GM21786 (cell line): ENCODE measurements around the gene ASB7.
"Not testable (repeated sequence)": the region's sequence is repeated elsewhere in the genome, so short reads cannot be mapped to it uniquely, and the experiment has no call there.

ENCODE experiments used
- ATAC-seq: cut with Tn5 transposase; IDR thresholded peaks from one replicate; pipeline ENCODE4 v1.9.1; 2021; ENCODE audit not compliant: unreplicated experiment

The ASB7 gene

DNA sequence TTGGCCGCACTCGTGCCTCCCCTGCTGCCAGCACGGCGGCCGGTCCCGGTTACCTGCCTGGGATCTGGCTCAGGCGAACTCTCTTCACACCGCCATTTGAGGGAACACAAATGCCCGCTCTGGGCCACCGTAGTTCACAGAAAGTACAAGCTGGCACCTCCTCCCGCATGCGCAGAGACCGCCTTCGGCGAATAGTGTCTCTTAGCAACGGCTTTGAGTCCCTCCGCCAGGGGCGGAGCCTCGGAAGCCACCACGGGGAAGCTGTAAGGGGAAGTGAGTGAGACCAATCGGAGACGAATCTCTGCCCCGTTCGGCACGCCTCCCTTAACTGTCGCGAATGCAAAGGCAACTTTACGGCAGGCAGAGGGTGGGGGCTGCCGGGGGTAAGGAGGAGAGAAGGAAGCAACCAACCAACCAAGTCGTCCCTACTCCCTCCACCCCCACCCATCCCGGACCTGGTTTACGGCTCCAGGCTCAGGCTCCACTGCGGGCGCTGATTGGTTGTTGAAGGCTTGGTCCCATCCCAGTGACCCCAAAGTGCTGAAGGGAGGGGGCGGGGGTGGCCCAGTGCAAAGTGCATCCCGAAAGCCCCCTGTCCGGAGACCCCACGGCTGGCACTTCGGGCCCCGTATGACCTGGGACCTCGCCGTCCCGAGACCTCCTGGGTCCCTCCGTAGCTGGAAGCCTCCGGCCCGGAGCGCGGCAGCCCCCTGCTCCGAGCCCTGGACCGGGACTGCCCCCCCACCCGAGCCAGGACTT lies at the start of gene ASB7, which contains the start of gene LINS1:
Gene ASB7 (plus strand): TSS at position 526 of the 759 bp plus-strand sequence. CDS start 9,628 bp downstream, outside the sequence.
Gene LINS1 (minus strand): TSS at position 121 of the 759 bp plus-strand sequence. CDS start 21,342 bp downstream, outside the sequence.
- ATAC-seq = peak; percentile 84

GRCh38 chr15:100553468-100553867 lies 48.9 kb upstream of the ASB7 start:
- no peak for ATAC-seq

DNA sequence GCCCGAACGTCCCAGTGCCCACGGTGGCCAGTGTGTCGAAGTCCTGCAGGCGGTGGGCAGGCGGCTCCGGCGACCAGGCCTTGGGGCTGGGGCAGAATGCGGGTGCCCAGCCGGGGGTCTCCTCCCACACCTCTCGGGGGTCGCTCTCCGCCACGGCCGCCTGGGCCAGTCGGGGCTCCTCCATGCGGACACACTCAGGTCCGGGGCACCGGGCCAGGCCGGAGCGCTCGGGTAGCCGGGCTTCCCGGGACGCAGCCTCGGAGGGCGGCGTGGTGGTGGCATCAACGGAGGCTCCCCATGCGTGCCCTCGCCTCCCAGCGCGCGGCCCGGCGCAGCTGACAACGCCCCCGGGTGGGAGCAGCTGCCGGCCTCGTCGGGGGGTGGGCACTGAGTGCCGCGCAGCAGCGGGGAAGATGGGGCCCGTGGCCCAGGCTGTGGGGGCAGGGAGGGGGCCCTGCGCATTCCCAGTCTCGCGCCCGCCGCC lies 43.6 kb upstream of the ASB7 start:
- no peak for ATAC-seq

DNA sequence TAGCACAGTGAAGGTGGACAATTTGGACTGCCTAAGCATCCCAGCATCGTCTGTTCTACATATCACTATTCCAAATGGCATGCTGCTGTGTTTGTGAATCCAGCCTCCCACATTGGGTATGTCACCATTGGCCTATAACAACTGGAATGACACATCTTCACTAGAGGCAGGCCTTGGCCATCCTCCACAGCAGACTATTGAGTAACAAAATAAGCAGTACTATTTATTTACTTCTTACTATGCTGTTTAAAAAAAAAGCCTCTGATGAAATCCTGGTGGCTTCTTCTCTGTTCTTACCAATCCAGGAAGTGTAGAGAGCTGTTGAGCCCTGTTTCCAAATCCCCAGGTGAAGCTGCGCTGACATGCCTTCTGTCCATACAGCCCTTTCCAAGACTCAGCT lies 43.1 kb upstream of the ASB7 start:
- ATAC-seq = no peak

- ATAC-seq = no peak
These were observed 42.1 kb upstream of the ASB7 start for GRCh38 chr15:100560323-100560722.

DNA sequence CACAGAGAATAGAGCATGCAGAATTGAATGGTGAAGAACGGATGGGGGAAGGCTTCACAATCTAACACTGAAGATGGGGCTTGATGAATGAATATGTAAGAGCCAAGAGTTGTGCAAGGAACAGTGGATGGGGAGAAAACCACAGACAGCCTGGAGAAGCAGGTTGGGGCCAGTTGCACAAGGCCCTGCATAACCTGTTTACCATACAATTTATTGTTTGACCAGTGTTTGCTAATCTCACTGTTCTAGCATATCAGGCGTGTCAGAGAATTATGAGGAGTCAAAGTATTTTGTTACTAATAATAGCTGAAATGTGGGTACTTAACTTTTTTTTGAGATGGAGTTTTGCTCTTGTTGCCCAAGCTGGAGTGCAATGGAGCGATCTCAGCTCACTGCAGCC lies 36.8 kb upstream of the ASB7 start:
- ATAC-seq = no peak

GRCh38 chr15:100566850-100567628 lies 35.4 kb upstream of the ASB7 start:
- ATAC-seq = no peak

DNA sequence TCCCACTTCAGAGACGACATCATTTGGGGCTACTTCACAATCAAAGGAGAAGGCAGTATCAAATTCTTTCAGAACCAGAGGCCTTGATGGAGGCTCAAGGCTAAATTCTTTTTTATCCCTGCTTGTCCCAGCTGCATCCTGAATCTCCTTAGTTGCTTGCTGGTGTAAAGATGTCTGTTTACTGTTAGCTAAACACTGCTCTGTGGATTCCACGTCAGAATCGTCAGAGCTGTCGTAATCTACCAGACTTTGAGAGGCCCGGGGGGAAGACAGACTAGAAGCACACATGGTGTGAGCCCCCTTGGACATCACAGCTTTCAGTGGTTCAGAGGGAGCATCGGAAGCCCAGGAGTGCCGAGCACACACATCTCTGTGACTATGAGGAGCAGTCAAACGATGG lies 33.0 kb upstream of the ASB7 start:
- no peak for ATAC-seq

DNA sequence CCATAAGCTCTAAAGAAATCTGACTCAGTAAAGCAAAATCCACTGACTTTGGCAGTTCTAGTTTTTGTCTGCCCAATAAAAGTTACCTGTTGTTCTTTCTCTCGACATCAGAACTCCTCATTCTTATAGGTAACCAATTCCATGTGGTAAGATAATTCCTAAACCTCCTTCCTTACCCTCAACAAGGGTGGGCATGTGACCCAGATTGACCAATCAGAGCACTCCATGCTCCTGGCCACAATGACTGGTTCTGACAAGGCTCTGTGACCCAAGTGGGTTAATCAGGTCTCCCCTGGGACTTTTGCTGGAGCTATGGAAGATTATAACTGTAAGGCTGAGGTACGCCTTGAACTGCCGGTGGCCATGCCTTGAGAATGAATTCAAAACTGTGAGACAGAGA lies 32.1 kb upstream of the ASB7 start:
- ATAC-seq = peak; percentile 3

- peak; percentile 89 for ATAC-seq
These were observed 31.6 kb upstream of the ASB7 start for GRCh38 chr15:100570735-100571313.

DNA sequence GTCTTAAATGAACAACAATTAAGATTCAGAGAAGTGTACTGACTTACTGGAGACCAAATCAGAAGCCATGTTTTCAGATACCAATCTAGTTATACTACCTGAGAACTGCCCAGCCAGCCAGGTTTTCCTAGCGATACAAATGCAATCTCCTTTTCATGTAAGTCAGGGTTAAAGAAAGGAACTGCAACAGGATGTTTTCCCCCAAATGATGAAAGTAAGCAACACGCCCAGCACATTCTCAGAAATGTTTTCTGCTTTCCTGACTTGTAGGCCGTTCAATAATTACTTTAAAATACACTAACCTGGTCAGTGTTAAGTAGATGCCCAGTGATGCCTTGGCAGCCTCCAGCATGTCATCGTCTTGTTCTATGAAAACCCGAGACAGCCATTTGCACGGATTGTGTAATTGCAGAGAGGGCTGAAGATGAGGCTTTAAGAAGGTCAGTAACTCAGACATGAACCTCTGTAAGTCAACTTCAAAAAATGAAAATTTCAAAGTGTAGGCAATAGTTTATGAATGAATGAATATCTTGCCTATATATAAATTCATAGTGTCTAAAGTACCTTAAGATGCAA lies 30.7 kb upstream of the ASB7 start:
- no peak for ATAC-seq

DNA sequence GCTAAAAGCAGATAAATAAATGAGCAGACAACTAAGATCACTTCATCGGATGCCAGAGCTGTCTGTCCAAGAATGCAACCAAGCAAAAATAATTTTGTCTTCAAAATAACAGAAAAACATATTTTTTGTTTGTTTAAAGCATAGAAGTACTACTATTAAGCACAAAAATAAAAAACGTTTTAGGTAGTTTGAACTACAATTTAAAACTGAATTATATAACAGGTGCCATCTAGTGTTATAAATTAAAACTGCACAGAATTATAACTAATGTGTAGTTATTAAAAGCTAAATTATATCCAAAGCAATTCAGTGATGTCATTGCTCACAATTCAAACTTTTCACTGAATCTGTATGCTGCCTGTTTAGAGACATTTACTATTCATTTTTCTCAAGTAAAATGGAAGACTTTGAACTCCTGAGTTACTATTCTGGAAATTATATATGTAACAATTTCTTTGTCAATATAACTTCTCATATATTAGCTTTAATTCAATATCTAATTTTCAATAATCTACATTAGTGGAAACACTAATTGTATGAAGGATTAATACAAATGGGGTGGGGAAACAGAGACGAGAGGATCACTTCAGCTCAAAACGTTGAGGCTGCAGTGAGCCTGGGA lies 29.9 kb upstream of the ASB7 start:
- ATAC-seq = no peak

DNA sequence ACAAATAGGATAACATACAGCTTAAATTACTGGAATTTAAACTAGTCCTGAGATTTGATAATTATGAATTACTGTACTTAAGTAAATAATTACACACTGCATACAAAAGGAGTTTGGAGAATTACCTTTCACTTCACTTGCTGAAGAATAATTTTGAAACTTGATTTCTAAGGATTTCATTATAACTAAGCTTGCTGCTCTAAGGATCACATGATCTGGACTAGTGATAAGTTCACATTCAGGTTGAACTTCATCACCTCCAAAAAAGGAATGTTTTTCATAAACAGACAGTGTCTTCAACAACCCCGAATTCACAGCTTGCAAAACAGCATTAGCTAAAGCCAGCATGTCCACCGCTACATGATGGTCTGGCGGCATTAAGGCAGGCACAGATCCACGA lies 28.9 kb upstream of the ASB7 start:
- ATAC-seq = no peak

GRCh38 chr15:100580414-100580813 lies 22.0 kb upstream of the ASB7 start:
- ATAC-seq = no peak

GRCh38 chr15:100588638-100589242 lies 13.6 kb upstream of the ASB7 start:
- no peak for ATAC-seq

- not testable (repeated sequence) for ATAC-seq
These were observed 11.2 kb upstream of the ASB7 start for GRCh38 chr15:100591163-100591562.

DNA sequence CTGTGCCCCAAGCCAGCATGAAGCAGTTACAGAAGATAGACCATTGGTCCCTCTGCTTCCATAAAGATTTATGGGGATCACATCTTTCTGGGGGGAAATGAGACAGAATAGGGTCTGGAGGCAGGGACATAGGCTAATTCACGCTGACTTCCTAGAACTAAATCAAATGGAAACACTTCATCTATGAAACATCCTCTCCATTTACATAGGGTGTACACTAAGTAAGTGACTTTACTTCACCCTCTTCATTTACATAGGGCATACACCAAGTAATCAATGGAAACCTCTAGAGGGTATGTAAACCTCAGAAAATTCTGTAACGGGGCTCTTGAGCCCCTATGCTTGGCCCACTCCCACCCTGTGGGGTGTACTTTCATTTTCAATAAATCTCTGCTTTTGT lies 10.6 kb upstream of the ASB7 start:
- no peak for ATAC-seq

DNA sequence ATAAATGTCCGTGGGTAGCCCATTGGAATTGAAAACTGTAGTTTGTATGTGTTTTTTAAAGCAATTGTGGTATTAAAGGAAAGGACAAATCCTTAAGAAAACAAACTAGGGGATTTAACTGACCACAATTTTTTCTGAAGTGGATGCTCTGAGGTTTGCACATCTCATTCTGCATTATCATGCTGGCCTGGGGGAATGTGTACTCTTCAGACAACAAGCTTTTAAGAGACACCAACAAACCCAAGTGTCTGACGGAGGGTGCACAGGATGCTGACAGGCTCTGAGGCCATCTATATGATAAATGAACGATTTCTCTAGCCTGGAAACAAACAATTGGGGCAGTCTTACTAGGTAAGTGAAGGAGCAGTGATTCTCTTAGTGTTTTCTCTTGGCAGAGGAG lies 9.5 kb upstream of the ASB7 start:
- no peak for ATAC-seq

DNA sequence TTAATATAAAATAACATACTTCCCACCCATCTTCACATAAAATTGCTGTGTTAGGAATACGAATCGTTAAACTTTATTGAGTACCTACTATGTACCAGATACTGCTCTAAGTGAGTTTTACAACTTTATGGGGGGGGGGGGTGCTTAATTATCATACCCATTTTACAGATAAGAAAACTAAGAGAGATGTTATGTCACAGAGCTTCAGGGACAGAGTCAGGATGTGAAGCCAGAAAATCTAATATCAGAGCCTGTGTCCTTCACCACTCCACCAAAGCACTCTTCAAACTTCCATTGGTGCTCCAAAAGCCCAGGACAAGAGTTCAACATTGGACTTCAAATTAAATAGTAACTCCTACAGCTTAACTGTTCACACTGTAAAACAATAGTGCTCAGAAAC lies 9.0 kb upstream of the ASB7 start:
- no peak for ATAC-seq

DNA sequence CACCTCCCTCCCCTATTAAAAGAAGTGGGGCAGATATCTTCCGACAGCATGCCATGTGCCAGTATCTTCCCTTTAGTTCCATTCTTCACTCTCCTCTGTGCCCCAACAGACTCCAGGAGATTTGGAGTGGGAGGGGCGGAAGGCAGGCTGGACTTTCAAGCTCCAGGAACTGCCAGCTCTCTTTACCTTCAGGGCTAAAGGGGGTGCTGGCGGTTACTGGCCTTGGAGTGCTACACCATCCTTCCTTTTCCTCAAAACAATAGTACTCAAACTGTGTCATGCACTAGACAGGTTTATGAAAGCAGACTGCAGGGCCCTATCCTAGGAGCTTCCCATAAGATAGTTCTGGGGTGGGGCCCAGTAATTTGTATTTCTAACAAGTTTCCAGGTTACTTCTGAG lies 6.4 kb upstream of the ASB7 start:
- ATAC-seq = no peak
